Epithelial cell of proximal tubule (primary cell): ENCODE data around the gene ATCAY. TPM values are rescaled to one million over a fixed set of nuclear protein-coding genes. Genes with fewer than 3 reads are reported as not detected.

Source experiments
- DNase-seq: peaks from one replicate; pipeline ENCODE4 v3.0.0-alpha.2; 2011; ENCODE audit warnings: low read depth
- H3K4me3 ChIP-seq: 2 replicates; pipeline ENCODE4 v1.5.1; 2011; ENCODE audit warnings: low read depth, mild to moderate bottlenecking, low read length
- total RNA-seq: library from RNA; depleted of rRNA; stranded (reverse); fragments of >200 nt; gene quantifications from 2 replicates; pipeline ENCODE4 v1.2.3, GENCODE V29; 2015
- TF ChIP-seq, protein P1 (sequence below): conservative IDR thresholded peaks from 2 replicates; pipeline ENCODE4 v1.5.1; 2012; ENCODE audit warnings: low read depth, mild to moderate bottlenecking, low read length

ATCAY gene
- total RNA-seq, 1 donor from 2014 or later: not detected

DNA sequence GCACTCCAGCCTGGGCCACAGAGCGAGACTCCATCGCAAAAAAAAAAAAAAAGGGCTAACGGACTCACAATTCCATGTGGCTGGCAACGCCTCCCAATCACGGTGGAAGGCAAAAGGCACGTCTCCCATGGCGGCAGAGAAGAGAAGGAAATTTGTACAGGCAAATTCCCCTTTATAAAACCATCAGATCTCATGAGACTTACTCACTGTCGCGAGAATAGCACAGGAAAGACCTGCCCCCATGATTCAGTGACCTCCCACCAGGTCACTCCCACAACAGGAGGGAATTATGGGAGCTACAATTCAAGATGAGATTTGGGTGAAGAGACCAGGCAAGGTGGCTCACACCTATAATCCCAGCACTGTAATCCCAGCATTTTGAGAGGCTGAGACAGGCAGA is 33.7 kb downstream of the ATCAY start:
- no peak overlapping the region for H3K4me3 ChIP-seq
- TF ChIP-seq, protein P1, sequence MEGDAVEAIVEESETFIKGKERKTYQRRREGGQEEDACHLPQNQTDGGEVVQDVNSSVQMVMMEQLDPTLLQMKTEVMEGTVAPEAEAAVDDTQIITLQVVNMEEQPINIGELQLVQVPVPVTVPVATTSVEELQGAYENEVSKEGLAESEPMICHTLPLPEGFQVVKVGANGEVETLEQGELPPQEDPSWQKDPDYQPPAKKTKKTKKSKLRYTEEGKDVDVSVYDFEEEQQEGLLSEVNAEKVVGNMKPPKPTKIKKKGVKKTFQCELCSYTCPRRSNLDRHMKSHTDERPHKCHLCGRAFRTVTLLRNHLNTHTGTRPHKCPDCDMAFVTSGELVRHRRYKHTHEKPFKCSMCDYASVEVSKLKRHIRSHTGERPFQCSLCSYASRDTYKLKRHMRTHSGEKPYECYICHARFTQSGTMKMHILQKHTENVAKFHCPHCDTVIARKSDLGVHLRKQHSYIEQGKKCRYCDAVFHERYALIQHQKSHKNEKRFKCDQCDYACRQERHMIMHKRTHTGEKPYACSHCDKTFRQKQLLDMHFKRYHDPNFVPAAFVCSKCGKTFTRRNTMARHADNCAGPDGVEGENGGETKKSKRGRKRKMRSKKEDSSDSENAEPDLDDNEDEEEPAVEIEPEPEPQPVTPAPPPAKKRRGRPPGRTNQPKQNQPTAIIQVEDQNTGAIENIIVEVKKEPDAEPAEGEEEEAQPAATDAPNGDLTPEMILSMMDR: no peak
- no peak for DNase-seq

DNA sequence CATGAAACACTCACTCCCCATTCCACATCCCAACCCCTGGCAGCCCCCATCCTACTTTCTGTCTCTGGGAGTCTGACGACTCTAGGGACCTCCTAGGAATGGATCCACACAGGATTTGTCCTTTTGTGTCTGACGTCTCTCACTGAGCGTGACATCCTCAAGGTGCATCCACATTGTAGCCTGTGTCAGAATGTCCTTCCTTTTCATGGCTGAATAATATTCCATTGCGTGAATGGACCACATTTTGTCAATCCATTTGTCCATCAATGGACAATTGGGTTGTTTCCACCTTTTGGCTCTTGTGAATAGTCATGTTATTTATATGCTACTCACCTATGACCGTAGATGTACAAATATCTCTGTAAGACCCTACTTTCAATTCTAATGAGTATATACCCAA is 35.5 kb downstream of the ATCAY start:
- no peak overlapping the region for H3K4me3 ChIP-seq
- DNase-seq: no peak
- TF ChIP-seq, protein P1: no peak

DNA sequence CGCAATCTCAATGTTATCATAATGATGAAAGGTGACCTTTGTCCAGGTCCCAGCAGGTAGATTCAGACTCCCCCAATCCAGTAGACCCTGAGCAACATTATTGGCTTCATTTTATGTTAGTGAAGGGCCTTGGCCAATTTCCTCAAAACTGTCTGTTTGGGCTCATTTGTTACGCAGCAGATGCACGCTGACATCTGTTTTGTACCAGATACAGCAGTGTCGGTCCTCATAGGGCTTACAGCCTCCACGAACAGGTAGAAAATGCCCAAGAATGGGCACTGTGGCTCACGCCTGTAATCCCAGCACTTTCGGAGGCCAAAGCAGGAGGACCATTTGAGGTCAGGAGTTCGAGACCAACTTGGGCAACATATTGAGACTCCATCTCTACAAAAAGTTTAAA is 39.3 kb downstream of the ATCAY start:
- H3K4me3 ChIP-seq: no peak overlapping the region
- TF ChIP-seq, protein P1: no peak
- no peak for DNase-seq

DNA sequence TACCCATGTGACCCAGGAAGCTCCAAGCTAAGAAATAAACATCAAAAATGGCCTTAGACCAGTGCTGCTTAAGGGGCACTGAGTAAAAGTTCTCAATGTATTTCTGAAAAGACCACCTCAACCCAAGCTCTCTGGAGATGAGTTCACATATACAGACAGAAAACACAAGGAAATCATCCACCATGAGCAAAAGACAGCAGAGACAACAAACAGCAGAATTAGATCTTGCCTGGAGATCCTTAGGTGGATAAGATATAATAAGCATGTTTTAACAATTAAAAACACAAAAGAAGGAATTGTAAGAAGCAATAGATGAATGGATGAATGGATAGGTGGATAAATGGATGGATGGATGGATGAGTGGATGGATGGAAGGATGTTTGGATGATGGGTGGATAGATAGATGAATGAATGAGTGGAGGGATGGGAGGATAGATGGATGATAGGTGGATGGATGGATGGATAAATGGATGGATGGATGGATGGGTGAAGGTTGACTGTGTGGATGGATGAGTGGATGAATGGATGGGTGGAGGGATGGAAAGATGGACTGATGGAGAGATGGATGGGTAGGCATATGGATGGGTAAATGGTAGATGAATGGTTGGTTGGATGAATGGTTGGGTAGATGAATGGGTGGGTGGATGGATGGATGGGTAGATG is 42.7 kb downstream of the ATCAY start:
- TF ChIP-seq, protein P1: no peak
- no peak for DNase-seq
- H3K4me3 ChIP-seq: no peak overlapping the region

DNA sequence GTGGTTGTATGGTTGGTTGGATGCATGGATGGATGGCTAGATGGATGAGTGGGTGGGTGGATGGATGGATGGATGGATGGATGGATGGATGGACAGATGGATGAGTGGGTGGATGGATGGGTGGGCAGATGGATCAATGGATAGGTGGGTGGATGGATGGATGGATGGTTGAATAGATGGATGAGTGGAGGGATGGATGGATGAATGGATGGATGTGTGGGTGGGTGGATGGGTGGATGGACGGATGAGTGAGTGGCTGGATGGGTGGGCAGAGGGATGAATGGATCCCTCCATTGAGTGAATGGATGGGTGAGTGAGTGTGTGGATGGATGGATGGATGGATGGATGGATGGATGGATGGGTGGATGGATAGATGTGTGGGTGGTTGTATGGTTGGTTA is 43.4 kb downstream of the ATCAY start:
- no peak overlapping the region for H3K4me3 ChIP-seq
- TF ChIP-seq, protein P1: no peak
- DNase-seq: no peak

DNA sequence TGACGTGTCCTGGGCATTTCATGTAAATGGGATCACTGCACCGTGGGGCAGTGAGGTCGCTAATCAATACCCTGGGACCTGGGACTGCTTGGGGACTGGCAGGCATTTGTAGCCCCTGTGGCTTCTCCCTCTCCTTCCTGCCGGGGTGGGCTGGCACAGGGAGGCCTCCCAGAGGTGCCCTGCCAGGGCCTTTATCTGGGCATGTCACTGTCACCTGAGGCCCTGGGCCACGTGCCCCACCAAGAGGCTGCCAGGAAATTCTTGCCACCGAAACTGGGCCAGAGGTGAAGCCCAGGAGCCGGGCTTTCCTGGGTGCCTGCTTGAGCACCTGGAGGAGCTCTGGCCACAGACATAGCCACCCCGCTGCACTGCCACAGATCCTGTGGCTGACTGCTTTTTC is 50.6 kb downstream of the ATCAY start:
- DNase-seq: no peak
- no peak overlapping the region for H3K4me3 ChIP-seq
- TF ChIP-seq, protein P1: no peak

DNA sequence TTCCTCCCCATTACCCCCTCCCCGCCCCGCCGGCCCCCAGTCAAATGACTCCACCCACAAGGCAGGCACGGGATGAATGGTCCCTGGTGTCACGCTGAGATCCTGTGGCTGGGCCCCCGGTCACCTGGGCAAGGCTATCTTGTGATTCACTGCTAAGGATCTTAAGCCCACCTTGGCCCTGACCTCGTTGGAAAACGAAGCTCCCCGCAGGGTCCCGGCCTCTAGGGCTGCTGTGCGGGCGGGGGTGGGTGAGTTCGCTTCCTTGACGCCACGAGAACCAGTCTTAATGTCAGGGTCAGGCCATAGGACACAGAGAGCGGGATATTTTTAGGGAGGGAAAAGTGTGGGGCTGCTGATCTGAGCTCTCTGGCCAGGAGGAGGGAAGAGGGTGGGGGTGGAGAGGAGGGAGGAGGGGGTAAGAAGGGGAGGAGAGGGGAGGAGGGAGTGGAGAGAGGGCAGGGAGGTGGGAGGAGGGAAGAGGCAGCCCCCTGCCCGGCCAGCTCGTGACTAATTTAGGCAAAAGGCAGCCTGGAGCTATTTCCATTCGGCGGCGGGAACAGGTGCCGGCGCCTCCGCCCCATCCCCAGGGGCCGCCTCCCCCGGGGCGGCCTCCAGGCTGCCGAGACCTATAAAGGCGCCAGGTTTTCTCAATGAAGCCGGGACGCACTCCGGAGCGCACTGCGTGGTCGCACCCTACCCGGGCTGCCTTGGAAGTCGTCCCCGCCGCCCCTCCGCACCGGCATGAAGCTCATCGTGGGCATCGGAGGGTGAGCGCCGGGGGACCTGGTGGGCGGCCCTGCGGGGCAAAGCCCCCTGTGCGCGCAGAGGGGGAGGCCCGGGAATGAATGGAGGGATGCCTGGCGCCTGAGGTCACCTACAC is 52.7 kb downstream of the ATCAY start, which contains the start of gene NMRK2:
TSS of gene NMRK2 (plus strand) at position 139 of the 880 bp plus-strand sequence. CDS start at position 742, 603 bp downstream.
- no peak for DNase-seq
- no peak within 1 kb of the TSS for H3K4me3 ChIP-seq
- TF ChIP-seq, protein P1: no peak
